ENCODE measurements around the gene VPS4A. TPM values are rescaled to one million over a fixed set of nuclear protein-coding genes. Genes with fewer than 3 reads are reported as not detected.
"Not testable (repeated sequence)": the region's sequence is repeated elsewhere in the genome, so short reads cannot be mapped to it uniquely, and the experiment has no call there.

The VPS4A gene
- total and polyA plus RNA-seq, 10 of the 15 experiments (the other 5 are each of a cell fraction or from before 2014, with no cell fraction given), result 5.2 to 36.3 (median 21.4) TPM

DNA sequence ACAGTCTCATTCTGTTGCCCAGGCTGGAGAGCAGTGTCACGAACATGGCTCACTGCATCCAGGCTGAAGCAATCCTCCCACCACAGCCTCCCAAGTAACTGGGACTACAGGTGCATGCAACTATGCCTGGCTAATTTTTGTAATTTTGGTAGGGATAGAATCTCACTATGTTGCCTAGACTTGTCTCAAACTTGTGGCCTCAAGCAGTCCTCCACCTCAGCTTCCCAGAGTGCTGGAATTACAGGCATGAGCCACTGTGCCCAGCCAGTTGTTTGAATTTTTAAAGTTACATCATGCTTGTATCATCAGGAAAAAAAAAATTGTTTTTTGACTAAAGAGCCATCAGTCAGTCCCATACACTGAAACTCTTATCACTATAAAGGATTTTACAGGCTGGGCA lies 17.1 kb upstream of the VPS4A start:
- Histone ChIP-seq H2AFZ (ENCODE audit: control insufficient read depth, low read depth, low read length) (no peak overlapping the region), H4K20me1 (ENCODE audit: control insufficient read depth, insufficient read depth) (no peaks in the 10 kb centered on the region), H3K79me2 (ENCODE audit: control insufficient read depth, insufficient read depth, low read length) (no peaks in the 10 kb centered on the region), H3K9ac (ENCODE audit: control insufficient read depth, insufficient read depth, low read length) (no peak overlapping the region), H3K9me3 (replicated peaks; ENCODE audit: control insufficient read depth, insufficient read depth, low read length) (no peaks in the 10 kb centered on the region), H3K4me3 (no peak overlapping the region), H3K4me1 (ENCODE audit: control insufficient read depth, insufficient read depth, low read length) (no peaks in the 10 kb centered on the region), H3K27ac (ENCODE audit: control insufficient read depth, insufficient read depth) (no peak overlapping the region), H3K27me3 (replicated peaks in 1 of 2; ENCODE audit: control insufficient read depth in 2 of 2, insufficient read depth in 2 of 2, low read length in 1 of 2) (no peaks in the 10 kb centered on the region), H3K36me3 (ENCODE audit: control insufficient read depth in 2 of 2, insufficient read depth in 2 of 2, low read length in 1 of 2) (peaks cover 0 to 3% of the 10 kb centered on the region in 2 experiments; a peak in 1 of 4 replicates), H3K4me2 (ENCODE audit: control insufficient read depth, insufficient read depth) (no peak overlapping the region)
- no peak for DNase-seq (ENCODE audit: low read depth, low spot score)
- FAIRE-seq, result no peak
- intact Hi-C loops (cut with micrococcal nuclease; ENCODE audit: unreplicated experiment), result no loop called here
- CTCF ChIA-PET, result interaction anchor here (1.6 kb wide), 1 partner anchor 144 kb away, joined by 4 read pairs; no protein-coding TSS in a partner anchor
- in situ Hi-C loops (cut with MboI), result no loop called here
- POLR2A ChIA-PET, result interaction anchor here (0.6 kb wide), 1 partner anchor 679 kb away, joined by 4 read pairs; no protein-coding TSS in a partner anchor
- SMC1A ChIA-PET (ENCODE audit: uncharacterized antibody, unreplicated experiment), result no interaction called here
- no peak for ATAC-seq
- WGBS (ENCODE audit: insufficient coverage, insufficient replicate concordance, low lambda C conversion rate, missing lambda C conversion rate), result 95% methylated on average over 1 of the region's 1 CpG
- no TSS peak for BruUV-seq (replicated peaks)
- RAD21 ChIA-PET (ENCODE audit: unreplicated experiment), result no interaction called here
- no peak for TF ChIP-seq IRF3 (IDR thresholded peaks at IDR 0.05)
- TF ChIP-seq FOS (IDR thresholded peaks at IDR 0.05; ENCODE audit: borderline replicate concordance, extremely low read depth, insufficient read length), result no peak
- no peak for TF ChIP-seq JUND (IDR thresholded peaks at IDR 0.05; ENCODE audit: low read depth, low read length)
- TF ChIP-seq RELB (IDR thresholded peaks at IDR 0.05; ENCODE audit: low read depth), result no peak
- no peak for TF ChIP-seq USF1 (IDR thresholded peaks at IDR 0.05; ENCODE audit: borderline replicate concordance, extremely low read length, insufficient read depth, low read depth, low read length)
- no peak for TF ChIP-seq NFIC (IDR thresholded peaks at IDR 0.05; ENCODE audit: low read depth, low read length)
- TF ChIP-seq ZBED1 (IDR thresholded peaks at IDR 0.05; ENCODE audit: borderline replicate concordance), result no peak
- no peak for TF ChIP-seq RAD21 (IDR thresholded peaks at IDR 0.05; ENCODE audit: insufficient read depth, low read depth, low read length)
- no peak for TF ChIP-seq SKIL (IDR thresholded peaks at IDR 0.05; ENCODE audit: low read depth, poor library complexity, severe bottlenecking)
- TF ChIP-seq ATF7 (IDR thresholded peaks at IDR 0.05; ENCODE audit: low read depth), result no peak
- TF ChIP-seq IKZF1 (conservative IDR thresholded peaks at IDR 0.05), result no peak

DNA sequence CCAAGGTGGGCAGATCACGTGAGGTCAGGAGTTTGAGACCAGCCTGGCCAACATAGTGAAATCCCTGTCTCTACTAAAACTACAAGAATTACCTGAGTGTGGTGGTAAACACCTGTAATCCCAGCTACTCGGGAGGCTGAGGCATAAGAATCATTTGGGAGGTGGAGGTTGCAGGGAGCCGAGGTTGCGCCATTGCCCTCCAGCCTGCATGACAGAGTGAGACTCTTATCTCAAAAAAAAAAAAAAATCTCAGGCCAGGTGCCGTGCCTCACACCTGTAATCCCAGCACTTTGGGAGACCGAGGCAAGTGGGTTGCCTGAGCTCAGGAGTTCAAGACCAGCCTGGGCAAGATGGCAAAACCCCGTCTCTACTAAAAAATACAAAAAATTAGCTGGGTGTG lies 14.4 kb upstream of the VPS4A start:
- H3K9me3 ChIP-seq (replicated peaks; ENCODE audit: control insufficient read depth, insufficient read depth, low read length); H2AFZ ChIP-seq (ENCODE audit: control insufficient read depth, low read depth, low read length); ATAC-seq; H3K4me2 ChIP-seq (ENCODE audit: control insufficient read depth, insufficient read depth); intact Hi-C loops (cut with micrococcal nuclease; ENCODE audit: unreplicated experiment); H3K4me3 ChIP-seq; FAIRE-seq; H3K27ac ChIP-seq (ENCODE audit: control insufficient read depth, insufficient read depth); H3K79me2 ChIP-seq (ENCODE audit: control insufficient read depth, insufficient read depth, low read length); H4K20me1 ChIP-seq (ENCODE audit: control insufficient read depth, insufficient read depth); H3K4me1 ChIP-seq (ENCODE audit: control insufficient read depth, insufficient read depth, low read length); in situ Hi-C loops (cut with MboI); DNase-seq (ENCODE audit: low read depth, low spot score); H3K9ac ChIP-seq (ENCODE audit: control insufficient read depth, insufficient read depth, low read length); BruUV-seq (replicated peaks); H3K27me3 ChIP-seq (replicated peaks in 1 of 2; ENCODE audit: control insufficient read depth in 2 of 2, insufficient read depth in 2 of 2, low read length in 1 of 2): not testable (repeated sequence)
- CTCF ChIA-PET, result interaction anchor here (0.6 to 2.0 kb wide), 5 partner anchors 9 to 568 kb away, joined by 3 to 6 read pairs (median 4); no protein-coding TSS in a partner anchor
- WGBS (ENCODE audit: insufficient coverage, insufficient replicate concordance, low lambda C conversion rate, missing lambda C conversion rate), result 100% methylated on average over 7 of the region's 7 CpGs
- SMC1A ChIA-PET (ENCODE audit: uncharacterized antibody, unreplicated experiment), result interaction anchor here (0.7 kb wide), 1 partner anchor 11 kb away, joined by 3 read pairs; no protein-coding TSS in a partner anchor
- H3K36me3 ChIP-seq (ENCODE audit: control insufficient read depth in 2 of 2, insufficient read depth in 2 of 2, low read length in 1 of 2), result peaks cover 0 to 10% of the 10 kb centered on the region in 2 experiments; a peak in 2 of 4 replicates
- RAD21 ChIA-PET (ENCODE audit: unreplicated experiment), result interaction anchor here (0.6 kb wide), 1 partner anchor 1100 kb away, joined by 3 read pairs; no protein-coding TSS in a partner anchor
- POLR2A ChIA-PET, result interaction anchor here (0.6 kb wide), 1 partner anchor 1175 kb away, joined by 4 read pairs; no protein-coding TSS in a partner anchor

All from GM12878 (cell line).